GM18909 (cell line): Measurements from ENCODE around the gene OR2T27.
"Not testable (repeated sequence)": the region's sequence is repeated elsewhere in the genome, so short reads cannot be mapped to it uniquely, and the experiment has no call there.

Source experiments
- ATAC-seq: cut with Tn5 transposase; IDR thresholded peaks from one replicate; pipeline ENCODE4 v1.9.1; 2021; ENCODE audit warnings: mild to moderate bottlenecking; ENCODE audit not compliant: unreplicated experiment, poor library complexity

Gene OR2T27, protein sequence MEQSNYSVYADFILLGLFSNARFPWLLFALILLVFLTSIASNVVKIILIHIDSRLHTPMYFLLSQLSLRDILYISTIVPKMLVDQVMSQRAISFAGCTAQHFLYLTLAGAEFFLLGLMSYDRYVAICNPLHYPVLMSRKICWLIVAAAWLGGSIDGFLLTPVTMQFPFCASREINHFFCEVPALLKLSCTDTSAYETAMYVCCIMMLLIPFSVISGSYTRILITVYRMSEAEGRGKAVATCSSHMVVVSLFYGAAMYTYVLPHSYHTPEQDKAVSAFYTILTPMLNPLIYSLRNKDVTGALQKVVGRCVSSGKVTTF

GRCh38 chr1:248655354-248655753 is at the start of gene OR2T27:
OR2T27 (minus strand) TSS chr1:248655528; CDS start chr1:248650884, 4,644 bp downstream.
- peak; percentile 65 for ATAC-seq

- ATAC-seq: no peak
Measured at GRCh38 chr1:248704606-248705005, 49.3 kb upstream of the OR2T27 start.

GRCh38 chr1:248703674-248704073 is 48.3 kb upstream of the OR2T27 start:
- no peak for ATAC-seq

GRCh38 chr1:248702714-248703113 is 47.4 kb upstream of the OR2T27 start, which contains the start of gene OR14I1:
OR14I1 (minus strand) TSS chr1:248702766.
- ATAC-seq: no peak

- no peak for ATAC-seq
Measured at GRCh38 chr1:248699099-248699498, 43.8 kb upstream of the OR2T27 start.

- ATAC-seq: no peak
Measured at GRCh38 chr1:248697907-248698306, 42.6 kb upstream of the OR2T27 start.

DNA sequence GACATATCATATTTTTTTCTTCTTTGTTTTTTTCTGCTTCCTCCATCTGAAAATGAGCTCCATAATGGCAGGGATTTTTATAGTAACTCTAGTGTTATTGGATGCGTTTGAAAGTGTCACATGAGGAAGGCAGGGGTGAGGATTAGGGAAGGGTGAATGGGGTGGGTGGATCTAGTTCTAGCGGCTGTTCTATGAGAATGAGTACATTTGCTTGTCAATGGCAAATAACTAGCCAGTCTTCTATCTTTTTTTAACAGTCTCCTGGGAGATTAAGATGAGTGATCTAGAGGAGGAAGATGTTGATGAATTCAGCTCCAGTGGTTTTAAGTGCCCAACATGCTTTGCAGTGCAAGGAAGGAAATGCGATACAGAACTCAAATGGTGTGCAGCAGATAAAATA is 41.4 kb upstream of the OR2T27 start:
- ATAC-seq: no peak

DNA sequence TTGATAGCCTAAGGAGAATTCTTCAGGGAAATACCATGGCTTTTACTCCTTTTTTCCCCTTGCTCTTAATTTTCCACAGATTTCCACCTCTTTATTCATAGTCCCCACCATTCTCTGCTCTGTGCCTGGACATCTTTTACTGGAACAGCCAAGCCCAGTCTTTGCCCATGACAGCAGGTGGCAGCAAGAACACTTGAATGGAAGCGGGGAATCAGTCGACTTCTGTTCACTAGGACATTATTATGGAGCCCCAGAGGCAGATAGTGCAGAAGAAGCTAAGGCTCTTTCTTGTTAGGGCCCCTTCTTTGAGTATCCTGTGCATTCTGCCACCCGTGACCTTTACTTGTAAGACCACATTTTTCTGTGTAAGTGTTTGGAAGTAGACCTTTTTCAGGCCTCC is 40.9 kb upstream of the OR2T27 start:
- ATAC-seq: no peak

DNA sequence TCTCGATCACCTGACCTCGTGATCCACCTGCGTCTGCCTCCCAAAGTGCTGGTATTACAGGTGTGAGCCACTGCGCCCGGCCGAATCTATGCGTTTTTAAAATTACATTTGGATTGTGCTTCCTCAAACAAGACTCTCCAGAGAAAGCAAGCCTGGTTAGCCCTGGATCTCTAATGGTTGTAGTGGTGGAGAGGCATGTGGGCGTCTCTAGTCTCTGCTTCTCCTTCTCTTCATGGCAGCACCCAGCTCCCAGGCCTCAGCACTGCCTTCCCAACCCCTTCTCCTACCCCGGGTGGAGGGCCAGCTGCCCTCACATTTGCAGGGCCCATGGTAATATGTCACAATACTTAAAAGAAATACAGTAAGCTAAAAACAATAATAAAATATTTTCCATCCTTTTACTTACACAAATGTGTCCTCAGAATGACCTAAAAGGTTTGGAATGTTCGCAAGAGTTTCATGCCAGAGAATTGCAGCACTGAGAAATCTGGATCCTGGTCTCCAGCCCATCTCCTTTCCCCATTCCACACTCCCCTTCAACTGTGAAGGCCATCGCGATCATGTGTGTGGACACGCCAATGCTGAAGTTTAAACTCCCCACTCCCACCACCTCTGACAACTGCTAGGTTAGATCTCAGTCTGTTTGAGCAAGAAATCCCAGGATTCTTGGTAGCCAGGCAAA is 40.3 kb upstream of the OR2T27 start:
- ATAC-seq: no peak

DNA sequence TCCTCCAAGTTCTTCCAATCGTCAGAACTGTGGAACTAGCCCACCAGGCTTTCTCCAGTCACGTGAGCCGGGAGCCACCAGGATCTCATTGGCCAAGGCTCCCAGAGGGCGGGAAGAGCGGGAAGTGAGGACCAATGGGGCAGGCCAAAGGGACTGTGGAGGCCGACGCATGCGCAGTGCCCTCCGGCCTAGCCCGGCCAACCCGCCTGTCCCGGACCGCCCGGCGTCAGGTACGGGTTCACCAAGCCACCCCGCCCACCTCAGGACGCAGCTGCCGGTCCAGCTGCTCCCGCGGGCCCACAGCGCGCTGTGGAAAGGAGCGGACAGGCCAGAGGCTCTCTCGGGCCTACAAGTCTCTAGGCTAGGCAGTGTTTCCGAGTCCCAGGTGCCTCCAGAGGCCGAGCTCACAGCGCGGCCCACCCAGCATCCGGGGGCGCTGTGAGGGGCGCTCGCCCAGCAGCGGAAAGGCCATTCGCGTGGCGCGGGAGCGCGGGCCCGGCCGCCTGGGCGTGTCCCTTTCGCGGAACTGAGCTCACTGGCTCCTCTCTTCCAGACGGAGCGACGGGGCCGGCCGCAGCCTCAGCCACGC is 36.3 kb upstream of the OR2T27 start:
- ATAC-seq: no peak

DNA sequence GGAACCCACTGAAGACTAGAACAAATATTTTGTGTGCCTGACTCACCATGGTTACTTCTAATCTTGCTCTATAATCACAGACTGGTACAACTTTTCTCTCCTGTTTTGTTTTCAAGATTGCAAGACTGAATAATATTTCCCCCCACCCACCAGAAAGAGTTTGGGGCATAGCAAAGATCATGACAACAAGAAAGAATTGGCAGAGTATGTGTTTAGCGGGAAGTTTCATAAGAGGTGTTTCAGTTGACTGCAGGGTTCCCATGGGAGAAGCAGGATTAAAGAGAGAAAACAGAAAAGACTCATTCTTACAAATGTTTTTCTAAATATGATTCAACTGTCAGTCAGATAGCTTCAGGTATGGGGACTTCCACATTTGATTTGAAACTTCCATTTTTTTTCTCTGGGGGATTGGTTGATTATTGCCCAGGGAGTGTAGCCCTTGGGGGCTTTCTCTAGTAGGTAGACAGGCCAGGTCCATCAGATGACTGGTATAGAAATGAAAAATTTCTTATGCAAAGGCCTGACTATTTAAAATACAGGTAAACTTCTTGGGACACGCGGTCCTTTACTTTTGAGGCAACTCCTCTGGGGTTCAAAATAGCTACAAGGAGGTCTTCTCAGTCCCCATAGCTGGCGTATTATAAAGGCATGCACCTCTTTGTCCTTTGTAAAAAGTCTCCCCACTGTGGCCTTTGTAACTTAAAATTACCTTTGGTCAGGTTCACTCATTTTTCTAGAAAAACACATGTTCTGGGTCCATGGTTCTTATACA is 33.4 kb upstream of the OR2T27 start:
- peak; percentile 82 for ATAC-seq

- ATAC-seq: peak; percentile 77
Measured at GRCh38 chr1:248686815-248687214, 31.5 kb upstream of the OR2T27 start.

DNA sequence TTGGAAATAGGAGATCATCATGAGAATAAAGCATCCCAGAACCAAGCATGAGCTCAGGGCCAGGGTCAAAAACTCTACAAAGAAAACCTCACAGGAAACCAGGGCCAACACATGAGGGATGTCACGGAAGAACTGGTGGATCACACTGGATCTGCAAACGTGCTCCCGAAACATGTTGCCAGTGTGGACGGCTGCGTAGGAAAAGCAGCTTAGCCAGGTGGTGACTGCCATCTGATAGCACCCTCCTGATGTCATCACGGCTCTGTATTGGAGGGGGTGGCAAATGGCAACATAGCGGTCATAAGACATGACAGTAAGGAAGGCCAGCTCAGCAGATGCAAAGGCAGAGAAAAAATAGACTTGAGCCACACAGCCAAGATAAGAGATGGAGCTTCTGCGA is 26.3 kb upstream of the OR2T27 start:
- ATAC-seq: no peak

- ATAC-seq: no peak
Measured at GRCh38 chr1:248670003-248670402, 14.7 kb upstream of the OR2T27 start.

DNA sequence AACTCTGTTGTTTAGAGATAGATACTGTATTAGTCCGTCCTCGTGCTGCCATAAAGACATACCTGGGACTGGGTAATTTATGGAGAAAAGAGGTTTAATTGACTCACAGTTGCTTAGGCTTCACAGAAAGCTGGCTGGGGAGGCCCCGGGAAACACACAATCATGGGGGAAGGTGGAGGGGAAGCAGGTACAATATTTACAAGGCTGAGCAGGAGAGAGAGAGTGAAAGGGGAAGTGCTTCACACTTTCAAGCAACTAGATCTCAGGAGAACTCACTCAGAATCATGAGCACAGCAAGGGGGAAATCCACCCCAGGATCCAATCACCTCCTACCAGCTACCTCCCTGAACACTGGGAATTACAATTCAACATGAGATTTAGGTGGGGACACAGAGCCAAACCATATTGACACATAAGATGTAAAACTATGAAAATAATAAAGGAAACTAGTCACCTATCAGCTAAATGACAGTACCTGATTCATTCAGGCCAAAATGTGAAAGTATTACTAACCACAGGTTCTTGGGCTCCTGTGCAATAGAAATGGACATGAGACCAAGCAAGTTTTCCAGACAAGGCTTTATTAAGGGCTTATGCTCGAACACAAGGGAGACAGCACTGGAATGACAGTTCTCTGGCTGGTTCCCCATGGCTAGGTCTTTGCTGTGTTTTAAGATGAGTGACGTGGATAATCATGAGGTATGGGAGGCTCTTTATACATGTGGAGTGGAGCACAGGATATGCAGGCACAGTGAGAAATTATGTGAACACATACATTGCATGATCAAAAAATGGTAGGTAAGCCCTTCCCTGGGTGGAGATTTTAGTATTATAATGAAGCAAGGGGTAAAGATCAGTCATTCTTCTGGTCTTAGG is 8.4 kb upstream of the OR2T27 start:
- ATAC-seq: peak; percentile 98

GRCh38 chr1:248656797-248657196 is 1.5 kb upstream of the OR2T27 start:
- peak; percentile 40 for ATAC-seq

GRCh38 chr1:248648770-248649536 is 6.4 kb downstream of the OR2T27 start:
- ATAC-seq: not testable (repeated sequence)

DNA sequence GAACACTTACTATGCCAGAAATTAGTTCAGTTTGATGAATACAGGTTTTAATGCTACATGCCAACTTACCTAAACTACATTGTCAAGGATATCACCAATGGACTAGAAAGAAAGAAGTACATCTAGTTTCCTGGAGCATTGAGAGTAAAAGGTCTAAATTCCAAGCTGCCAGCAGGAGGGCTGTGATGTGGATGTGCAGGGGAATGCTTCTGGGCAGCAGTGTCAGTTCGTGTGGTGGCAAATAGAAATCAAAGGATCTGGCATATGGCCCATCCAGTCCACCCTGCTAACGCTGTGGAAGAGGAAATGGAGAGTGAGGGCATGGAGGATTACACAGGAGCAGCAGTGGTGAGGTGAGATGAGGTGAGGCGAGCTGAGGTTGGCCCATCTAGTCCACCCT is 10.2 kb downstream of the OR2T27 start, which contains the start of gene OR2T35:
Gene OR2T35 (minus strand): TSS at position 101 of the 400 bp plus-strand sequence. CDS start 6,020 bp downstream, outside the sequence.
- ATAC-seq: not testable (repeated sequence)
